ENCODE measurements around the gene CLEC4C.
"Not testable (repeated sequence)": the region's sequence is repeated elsewhere in the genome, so short reads cannot be mapped to it uniquely, and the experiment has no call there.

- not testable (repeated sequence) for TF ChIP-seq CTCF (conservative IDR thresholded peaks at IDR 0.05; ENCODE audit: low read depth, low read length); EZH2 (IDR thresholded peaks at IDR 0.05; ENCODE audit: low read length, unreplicated experiment); EZH2phosphoT487 (IDR thresholded peaks at IDR 0.05; ENCODE audit: borderline replicate concordance, low read length)
These were observed 16.2 kb downstream of the CLEC4C start for GRCh38 chr12:7730984-7731383.

Data from PC-3 (cell line).